ENCODE measurements around the gene HNF4A. TPM values are rescaled to one million over a fixed set of nuclear protein-coding genes. Genes with fewer than 3 reads are reported as not detected.

Gene HNF4A
- polyA plus RNA-seq, 1 of the 3 experiments (the other 2 are of a cell fraction), result not detected

- no peak for TF ChIP-seq MAX (IDR thresholded peaks at IDR 0.05; ENCODE audit: low read depth)
- no peak for TF ChIP-seq JUND (IDR thresholded peaks at IDR 0.05)
- no peak for TF ChIP-seq FOXM1 (IDR thresholded peaks at IDR 0.05; ENCODE audit: low read depth)
- TF ChIP-seq ELF1 (IDR thresholded peaks at IDR 0.05), result no peak
Observed at GRCh38 chr20:44395461-44396340, 40.2 kb downstream of the HNF4A start (continued).

GRCh38 chr20:44396369-44397130, 41.1 kb downstream of the HNF4A start:
- H3F3A ChIP-seq (replicated peaks; ENCODE audit: insufficient read depth), result no peaks in the 10 kb centered on the region
- H4K20me1 ChIP-seq (ENCODE audit: insufficient read depth), result no peaks in the 10 kb centered on the region
- H3K4me1 ChIP-seq (ENCODE audit: control insufficient read depth in 1 of 2, insufficient read depth in 2 of 2, low read depth in 1 of 2, low read length in 1 of 2), result no peaks in the 10 kb centered on the region
- H3K36me3 ChIP-seq (replicated peaks in 1 of 2; ENCODE audit: control insufficient read depth in 1 of 2, insufficient read depth in 2 of 2, low read length in 1 of 2), result no peaks in the 10 kb centered on the region
- H3K27ac ChIP-seq (ENCODE audit: low read depth in 2 of 2, low read length in 1 of 2), result no peak overlapping the region
- no peak overlapping the region for H3K9ac ChIP-seq
- CTCF ChIA-PET, result interaction anchor here (0.5 to 2.5 kb wide), 8 partner anchors 8 to 213 kb away, joined by 3 to 14 read pairs (median 4); partner anchors contain the start of gene TTPAL
- TF ChIP-seq REST (IDR thresholded peaks at IDR 0.05; ENCODE audit: low read depth, low read length), result peak; percentile 86
- no peak for TF ChIP-seq TCF12 (IDR thresholded peaks at IDR 0.05)
- H3K9me3 ChIP-seq, result no peaks in the 10 kb centered on the region
- H3K27me3 ChIP-seq (ENCODE audit: insufficient read depth), result peaks cover 11% of the 10 kb centered on the region; the same call in 1 of the 2 replicates
- no peak overlapping the region for H3K4me3 ChIP-seq (ENCODE audit: low read depth in 2 of 2, low read length in 1 of 2)
- POLR2A ChIA-PET, result no interaction called here
- H3K4me2 ChIP-seq, result no peak overlapping the region
- no peaks in the 10 kb centered on the region for H3K79me2 ChIP-seq (ENCODE audit: insufficient read depth)
- WGBS (ENCODE audit: low lambda C conversion rate), result 36% methylated on average over 8 of the region's 8 CpGs
- DNase-seq, result no peak
- H3K9me2 ChIP-seq, result no peaks in the 10 kb centered on the region
- no peak overlapping the region for H2AFZ ChIP-seq (ENCODE audit: low read depth)

GRCh38 chr20:44398335-44398734, 42.8 kb downstream of the HNF4A start:
- no peaks in the 10 kb centered on the region for H3K9me2 ChIP-seq
- no peaks in the 10 kb centered on the region for H3F3A ChIP-seq (replicated peaks; ENCODE audit: insufficient read depth)
- H3K27ac ChIP-seq (ENCODE audit: low read depth in 2 of 2, low read length in 1 of 2), result no peak overlapping the region
- H3K9me3 ChIP-seq, result no peaks in the 10 kb centered on the region
- no peak overlapping the region for H3K4me2 ChIP-seq
- ChIA-PET POLR2A (interaction anchor here (0.6 kb wide), 1 partner anchor 12 kb away, joined by 3 read pairs; no protein-coding TSS in a partner anchor), CTCF (interaction anchor here (0.9 to 2.1 kb wide), 3 partner anchors 9 to 14 kb away, joined by 3 to 8 read pairs (median 8); no protein-coding TSS in a partner anchor)
- H4K20me1 ChIP-seq (ENCODE audit: insufficient read depth), result no peaks in the 10 kb centered on the region
- no peaks in the 10 kb centered on the region for H3K36me3 ChIP-seq (replicated peaks in 1 of 2; ENCODE audit: control insufficient read depth in 1 of 2, insufficient read depth in 2 of 2, low read length in 1 of 2)
- H3K4me3 ChIP-seq (ENCODE audit: low read depth in 2 of 2, low read length in 1 of 2), result no peak overlapping the region
- H3K4me1 ChIP-seq (ENCODE audit: control insufficient read depth in 1 of 2, insufficient read depth in 2 of 2, low read depth in 1 of 2, low read length in 1 of 2), result peaks cover 0 to 10% of the 10 kb centered on the region in 2 experiments; a peak in 1 of 4 replicates
- no peaks in the 10 kb centered on the region for H3K79me2 ChIP-seq (ENCODE audit: insufficient read depth)
- peaks cover 11% of the 10 kb centered on the region; the same call in 1 of the 2 replicates for H3K27me3 ChIP-seq (ENCODE audit: insufficient read depth)
- no peak overlapping the region for H3K9ac ChIP-seq
- WGBS (ENCODE audit: low lambda C conversion rate), result 36% methylated on average over 2 of the region's 2 CpGs
- no peak overlapping the region for H2AFZ ChIP-seq (ENCODE audit: low read depth)
- no peak for DNase-seq
- no peak for TF ChIP-seq ELF1 (IDR thresholded peaks at IDR 0.05)
- TF ChIP-seq SIN3A (IDR thresholded peaks at IDR 0.05; ENCODE audit: borderline replicate concordance, low read depth, low read length), result no peak
